Measurements from ENCODE around the gene DDX39A. TPM values are rescaled to one million over a fixed set of nuclear protein-coding genes. Genes with fewer than 3 reads are reported as not detected.
"Not testable (repeated sequence)": the region's sequence is repeated elsewhere in the genome, so short reads cannot be mapped to it uniquely, and the experiment has no call there.

Gene DDX39A
- total RNA-seq, 4 donors from 2014 or later = 66.4 to 286 (median 163) TPM

GRCh38 chr19:14460935-14461334, 41.8 kb upstream of the DDX39A start:
- intact Hi-C loops (cut with DNase I; ENCODE audit: low total_unique reads) = no loop called here

GRCh38 chr19:14459703-14460102, 40.6 kb upstream of the DDX39A start:
- peaks cover 0 to 17% (median 5%) of the 10 kb centered on the region in 4 donors for H3K36me3 ChIP-seq
- TF ChIP-seq EP300 (IDR thresholded peaks at IDR 0.05; ENCODE audit: low read depth) (no peak), CTCF (IDR thresholded peaks at IDR 0.05) (no peak), POLR2AphosphoS5 (IDR thresholded peaks at IDR 0.05) (no peak), POLR2A (IDR thresholded peaks at IDR 0.05) (no peak)
- 59 to 72% methylated on average over 5 of the region's 5 CpGs for WGBS, 2 donors (ENCODE audit: low coverage in 1 of 2)

More at GRCh38 chr19:14460935-14461334, 41.8 kb upstream of the DDX39A start:
- in situ Hi-C loops (cut with MboI; ENCODE audit: low pct_ligation_motif_present in 1 of 4, low pct_unique_long_range_greater_than_20kb in 1 of 4, low sequenced_read_pairs in 3 of 4) = loop anchor here in 1 of 4 donors (25.0 kb wide), 1 partner anchor 274 kb away; no protein-coding TSS in a partner anchor
- Histone ChIP-seq H3K9me3 (no peaks in the 10 kb centered on the region), H3K36me3 (peaks cover 0 to 12% (median 3%) of the 10 kb centered on the region in 4 donors), H3K27me3 (no peaks in the 10 kb centered on the region), H3K27ac (no peak overlapping the region), H3K4me1 (no peaks in the 10 kb centered on the region), H3K4me3 (no peak overlapping the region)
- 94 to 95% methylated on average over 2 of the region's 2 CpGs for WGBS, 2 donors (ENCODE audit: low coverage in 1 of 2)
- no peak for DNase-seq
- TF ChIP-seq POLR2A (IDR thresholded peaks at IDR 0.05) (no peak), CTCF (IDR thresholded peaks at IDR 0.05) (no peak), POLR2AphosphoS5 (IDR thresholded peaks at IDR 0.05) (no peak), EP300 (IDR thresholded peaks at IDR 0.05; ENCODE audit: low read depth) (no peak)

GRCh38 chr19:14452303-14452702, 33.2 kb upstream of the DDX39A start:
- DNase-seq; intact Hi-C loops (cut with DNase I; ENCODE audit: low total_unique reads); H3K4me1 ChIP-seq; H3K9me3 ChIP-seq; H3K27ac ChIP-seq; H3K27me3 ChIP-seq; H3K4me3 ChIP-seq: not testable (repeated sequence)
- in situ Hi-C loops (cut with MboI; ENCODE audit: low pct_ligation_motif_present in 1 of 4, low pct_unique_long_range_greater_than_20kb in 1 of 4, low sequenced_read_pairs in 3 of 4) = loop anchor here in 1 of 4 donors (25.0 kb wide), 1 partner anchor 265 kb away; no protein-coding TSS in a partner anchor
- WGBS, 2 donors (ENCODE audit: low coverage in 1 of 2) = 98% methylated on average over 3 of the region's 3 CpGs; no CpG with 5 or more reads in 1 of the 2 donors
- peaks cover 0 to 21% (median 7%) of the 10 kb centered on the region in 4 donors for H3K36me3 ChIP-seq

More at GRCh38 chr19:14459703-14460102, 40.6 kb upstream of the DDX39A start:
- no peak for DNase-seq
- no peaks in the 10 kb centered on the region for H3K4me1 ChIP-seq
- intact Hi-C loops (cut with DNase I; ENCODE audit: low total_unique reads) = no loop called here
- in situ Hi-C loops (cut with MboI; ENCODE audit: low pct_ligation_motif_present in 1 of 4, low pct_unique_long_range_greater_than_20kb in 1 of 4, low sequenced_read_pairs in 3 of 4) = loop anchor here in 1 of 4 donors (25.0 kb wide), 1 partner anchor 272 kb away; no protein-coding TSS in a partner anchor
- H3K9me3 ChIP-seq = no peaks in the 10 kb centered on the region
- no peaks in the 10 kb centered on the region for H3K27me3 ChIP-seq
- H3K27ac ChIP-seq = no peak overlapping the region
- H3K4me3 ChIP-seq = no peak overlapping the region

DNA sequence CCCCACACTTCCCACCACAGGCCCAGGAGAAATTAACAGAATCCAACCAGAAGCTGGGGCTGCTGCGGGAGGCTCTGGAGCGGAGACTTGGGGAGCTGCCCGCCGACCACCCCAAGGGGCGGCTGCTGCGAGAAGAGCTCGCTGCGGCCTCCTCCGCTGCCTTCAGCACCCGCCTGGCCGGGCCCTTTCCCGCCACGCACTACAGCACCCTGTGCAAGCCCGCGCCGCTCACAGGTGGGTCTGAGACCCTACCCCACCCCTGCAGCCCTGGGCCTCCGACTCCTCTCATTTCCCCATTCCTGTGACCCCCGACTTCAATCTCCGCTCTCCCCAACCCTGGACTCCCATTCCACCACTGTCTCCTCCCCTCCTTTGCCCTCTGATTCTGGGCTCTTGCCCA, 31.7 kb upstream of the DDX39A start:
- peaks cover 0 to 27% (median 8%) of the 10 kb centered on the region in 4 donors for H3K36me3 ChIP-seq
- in situ Hi-C loops (cut with MboI; ENCODE audit: low pct_ligation_motif_present in 1 of 4, low pct_unique_long_range_greater_than_20kb in 1 of 4, low sequenced_read_pairs in 3 of 4) = loop anchor here in 1 of 4 donors (25.0 kb wide), 1 partner anchor 264 kb away; no protein-coding TSS in a partner anchor
- no peak overlapping the region for H3K4me3 ChIP-seq
- H3K27me3 ChIP-seq = no peaks in the 10 kb centered on the region
- H3K9me3 ChIP-seq = no peaks in the 10 kb centered on the region
- no peak for DNase-seq
- no peak for TF ChIP-seq CTCF (IDR thresholded peaks at IDR 0.05)
- no peak for TF ChIP-seq POLR2AphosphoS5 (IDR thresholded peaks at IDR 0.05)
- no peak for TF ChIP-seq EP300 (IDR thresholded peaks at IDR 0.05; ENCODE audit: low read depth)
- TF ChIP-seq POLR2A (IDR thresholded peaks at IDR 0.05) = no peak
- H3K27ac ChIP-seq = no peak overlapping the region
- WGBS, 2 donors (ENCODE audit: low coverage in 1 of 2) = 97% methylated on average over 18 of the region's 19 CpGs; no CpG with 5 or more reads in 1 of the 2 donors
- H3K4me1 ChIP-seq = no peaks in the 10 kb centered on the region
- intact Hi-C loops (cut with DNase I; ENCODE audit: low total_unique reads) = no loop called here
